K562 (cell line): ENCODE measurements around the gene ATP5F1D. TPM values are rescaled to one million over a fixed set of nuclear protein-coding genes. Genes with fewer than 3 reads are reported as not detected.

Experiments used
- CLOCK ChIP-seq: fragments of 250-450 bp; sonication (Bioruptor Pico); IDR thresholded peaks from 2 replicates; pipeline ENCODE4 v1.4.0; 2020; ENCODE audit warnings: mild to moderate bottlenecking, moderate library complexity, borderline replicate concordance
- CTCFL ChIP-seq: IDR thresholded peaks from 2 replicates; pipeline ENCODE4 v1.6.1; 2011; ENCODE audit warnings: borderline replicate concordance, low read depth, mild to moderate bottlenecking, moderate library complexity, low read length; ENCODE audit not compliant: insufficient read depth, poor library complexity, severe bottlenecking
- HDAC3 ChIP-seq: fragments of 450-650 bp; IDR thresholded peaks from 2 replicates; pipeline ENCODE4 v1.6.1; 2018; ENCODE audit warnings: borderline replicate concordance, mild to moderate bottlenecking, moderate library complexity; ENCODE audit not compliant: partially characterized antibody
- HINFP ChIP-seq: fragments of 450-650 bp; conservative IDR thresholded peaks from 2 replicates; pipeline ENCODE4 v1.6.1; 2016; ENCODE audit warnings: missing genetic modification characterization, low read depth, mild to moderate bottlenecking, control low read depth, missing compliant biosample characterization
- NRF1 ChIP-seq, 2 experiments: fragments of 450-650 bp; IDR thresholded peaks in 1 of 2; conservative IDR thresholded peaks in 1 of 2; 2 replicates each; pipeline ENCODE4 v1.6.1; 2014; ENCODE audit warnings: mild to moderate bottlenecking in 2 of 2
- SETDB1 ChIP-seq: IDR thresholded peaks from one replicate; pipeline ENCODE4 v1.6.1; 2012; ENCODE audit warnings: low read length, control low read depth, inconsistent platforms
- TRIM24 ChIP-seq, 2 experiments: fragments of 450-650 bp; IDR thresholded peaks; 2 replicates each; pipeline ENCODE4 v1.6.1; 2016
- ZBTB7A ChIP-seq: IDR thresholded peaks from 2 replicates; pipeline ENCODE4 v1.6.1; 2011; ENCODE audit warnings: low read depth, mild to moderate bottlenecking, low read length, moderate library complexity, borderline replicate concordance; ENCODE audit not compliant: control insufficient read depth
- ZNF3 ChIP-seq: fragments of 250-450 bp; sonication (Bioruptor Pico); IDR thresholded peaks from 2 replicates; pipeline ENCODE4 v1.5.0; 2021; ENCODE audit warnings: mild to moderate bottlenecking, moderate library complexity
- ZNF407 ChIP-seq: fragments of 450-650 bp; IDR thresholded peaks from 2 replicates; pipeline ENCODE4 v1.6.1; 2016; ENCODE audit warnings: low read depth
- polyA plus RNA-seq, 8 experiments: library from polyadenylated mRNA; depleted of rRNA in 4 of 8; stranded (reverse) in 5 of 8; unstranded in 3 of 8; fragments of >200 nt; fragmentation: Nextera tagmentation in 2 of 8; fragmentation: Illumina TruSeq in 1 of 8; extraction: Ambion mirVana in 2 of 8; extraction: Trizol in 1 of 8; gene quantifications; 2 replicates each; pipeline versions ENCODE4 v1.2.1 to v1.2.3, GENCODE V29; 2011 to 2014; ENCODE audit warnings: inconsistent platforms in 1 of 8, missing spikeins in 1 of 8
- total RNA-seq, 7 experiments: library from RNA; depleted of rRNA in 6 of 7; stranded (reverse); fragments of >200 nt in 6 of 7; fragmentation: Illumina TruSeq in 2 of 7; extraction: Trizol in 2 of 7; gene quantifications; 2 replicates each; pipeline versions ENCODE4 v1.2.1 to v1.2.3, GENCODE V29; 2011 to 2021; ENCODE audit warnings: low replicate concordance in 1 of 7

The ATP5F1D gene
- total and polyA plus RNA-seq, 9 of the 15 experiments (the other 6 are each of a cell fraction or from before 2014, with no cell fraction given) = 3.9 to 409 (median 36.8) TPM

- TF ChIP-seq ZNF407 (no peak), CLOCK (no peak), CTCFL (no peak), SETDB1 (no peak), TRIM24 (IDR thresholded peaks at IDR 0.05) (no peak), NRF1 (conservative IDR thresholded peaks at IDR 0.05 in 1 of 2, IDR thresholded peaks at IDR 0.05 in 1 of 2) (no peak; a peak in 1 of 4 replicates), ZNF3 (CRISPR knock-in tag) (no peak), HINFP (tag) (no peak), ZBTB7A (no peak), HDAC3 (no peak)
Observed at GRCh38 chr19:1251330-1252220, 10.0 kb downstream of the ATP5F1D start (continued).
